Stimulated activated CD4-positive, alpha-beta T cell treated with anti-CD3 and anti-CD28 coated beads, Interleukin-2, amount 100 ng/mL, for 48 hours (primary cell): ENCODE data around the gene LIN7C.
A peak's percentile ranks its signal among the peaks of the same experiment; 100 is the strongest.
"Not testable (repeated sequence)": the region's sequence is repeated elsewhere in the genome, so short reads cannot be mapped to it uniquely, and the experiment has no call there.

Experiments
- DNase-seq, 2 donors: peaks; one replicate each; pipeline ENCODE4 v3.0.0-alpha.2; 2020

The LIN7C gene, protein sequence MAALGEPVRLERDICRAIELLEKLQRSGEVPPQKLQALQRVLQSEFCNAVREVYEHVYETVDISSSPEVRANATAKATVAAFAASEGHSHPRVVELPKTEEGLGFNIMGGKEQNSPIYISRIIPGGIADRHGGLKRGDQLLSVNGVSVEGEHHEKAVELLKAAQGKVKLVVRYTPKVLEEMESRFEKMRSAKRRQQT

DNA sequence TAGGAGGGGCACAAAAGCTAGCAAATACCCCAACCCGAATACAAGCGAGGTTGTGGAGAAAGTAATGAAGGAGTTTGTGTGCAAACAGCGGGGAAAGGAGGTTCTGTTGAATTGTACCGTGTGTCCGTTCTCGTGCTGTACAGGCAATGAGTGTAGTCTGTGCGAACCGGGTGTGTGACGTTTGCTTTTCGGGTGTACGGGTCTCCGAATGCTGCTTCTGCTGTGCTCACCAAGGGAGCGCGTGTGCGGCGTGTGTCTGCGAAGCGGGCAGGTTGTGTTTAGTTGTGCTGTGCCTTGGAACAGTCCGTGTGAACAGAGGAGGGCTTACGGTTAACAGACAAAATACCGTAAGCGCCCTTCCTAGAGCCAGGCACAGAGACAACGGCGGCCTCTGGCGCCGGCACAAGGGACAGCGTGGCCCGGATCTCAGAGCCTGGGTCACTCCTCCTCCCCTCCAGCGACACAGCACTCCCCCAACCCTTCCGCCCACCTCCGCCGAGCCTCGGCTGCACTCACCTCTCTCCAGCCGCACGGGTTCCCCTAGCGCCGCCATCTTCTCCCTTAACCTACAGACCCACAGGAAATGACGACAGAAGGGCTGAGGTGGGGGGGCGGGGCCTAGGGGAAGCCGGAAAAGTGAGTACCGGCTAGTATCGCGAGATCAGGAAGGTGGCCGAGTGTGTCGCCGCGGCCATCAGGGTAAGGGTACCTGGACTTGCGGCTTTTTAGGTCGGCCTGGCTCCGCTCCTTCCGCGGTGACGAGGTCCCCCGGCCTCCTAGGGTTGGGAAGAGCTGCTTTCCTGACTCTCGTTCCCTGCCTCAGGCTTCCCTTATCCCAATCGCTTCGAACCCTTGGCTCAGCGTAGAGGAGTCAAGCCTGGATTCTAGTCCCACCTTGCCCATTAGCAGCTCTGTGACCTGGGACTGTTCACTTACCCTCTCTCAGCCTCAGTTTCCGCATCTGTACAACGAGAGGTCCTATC is at the start of gene LIN7C:
Gene LIN7C (minus strand): TSS at position 570 of the 983 bp plus-strand sequence. CDS start 17 bp downstream, at position 553.
- DNase-seq: peak; percentile 85 to 92

DNA sequence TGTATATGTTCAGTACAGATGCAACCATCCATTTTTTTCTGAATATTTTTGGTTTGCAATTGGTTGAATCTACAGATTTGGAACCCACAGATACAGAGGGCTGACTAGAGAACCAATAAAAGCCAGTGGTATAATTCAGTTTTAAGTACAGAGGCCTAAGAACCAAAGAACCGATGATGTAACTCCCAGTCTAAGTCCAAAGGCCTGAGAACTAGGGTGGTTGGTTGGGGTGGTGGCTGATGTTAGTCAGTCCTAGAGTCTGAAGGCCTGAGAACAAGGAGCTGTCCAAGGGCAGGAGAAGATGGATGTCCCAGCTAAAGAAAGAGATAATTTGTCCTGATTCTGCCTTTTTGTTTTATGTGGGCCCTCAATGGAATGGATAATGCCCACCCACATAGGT is 48.7 kb upstream of the LIN7C start:
- DNase-seq: no peak

DNA sequence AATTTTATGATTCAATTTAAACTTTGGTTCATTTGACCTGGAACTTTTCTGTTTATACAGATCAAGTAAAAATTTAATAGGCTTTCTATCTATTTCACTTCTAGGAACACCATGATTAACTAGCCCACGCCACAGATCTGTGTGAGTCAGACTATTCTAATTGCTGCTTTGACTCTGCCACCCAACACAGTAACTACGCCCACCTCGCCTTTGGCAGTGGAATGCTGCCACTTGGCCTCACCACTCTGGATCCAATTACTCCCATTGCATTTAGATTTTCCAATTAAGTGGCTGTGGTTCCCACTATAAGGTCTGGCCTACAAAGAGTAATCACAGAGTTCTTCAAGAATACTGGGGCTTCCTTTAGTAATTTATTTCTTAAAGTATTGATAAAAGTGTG is 46.6 kb upstream of the LIN7C start:
- no peak for DNase-seq

DNA sequence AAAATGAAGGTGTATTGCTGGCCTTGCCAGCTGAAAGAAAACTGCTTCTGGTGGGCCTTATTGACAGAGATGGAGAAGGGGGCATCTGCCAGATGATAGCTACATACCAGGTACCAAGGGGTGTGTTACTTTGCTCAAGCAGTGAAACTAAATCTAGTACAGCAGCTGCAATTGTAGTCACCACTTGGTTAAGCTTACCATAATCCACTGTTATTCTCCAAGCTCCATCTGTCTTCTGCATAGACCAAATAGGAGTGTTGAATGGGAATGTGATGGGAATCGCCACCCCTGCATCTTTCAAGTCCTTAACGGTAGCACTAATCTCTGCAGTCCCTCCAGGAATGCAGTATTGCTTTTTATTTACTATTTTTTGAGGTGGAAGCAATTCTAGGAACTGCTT is 45.8 kb upstream of the LIN7C start:
- no peak for DNase-seq

DNA sequence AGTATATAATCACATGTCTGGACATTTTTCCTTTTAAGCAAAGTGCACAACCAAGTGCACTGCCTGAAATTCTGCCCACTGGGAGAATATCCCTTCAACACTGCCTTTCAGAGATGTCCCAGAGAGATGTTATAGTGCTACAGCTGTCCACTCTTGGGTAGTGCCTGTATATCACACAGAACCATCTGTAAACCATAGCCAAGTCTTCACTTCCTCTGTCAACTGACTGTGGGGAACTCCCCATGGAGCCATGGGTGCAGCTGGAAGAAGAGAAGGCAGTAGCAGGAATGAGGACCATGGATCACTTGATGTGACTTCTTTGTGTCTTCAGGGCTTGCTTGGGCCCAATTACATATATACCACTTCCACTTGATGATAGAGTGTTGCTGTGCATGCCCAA is 44.6 kb upstream of the LIN7C start:
- no peak for DNase-seq

DNA sequence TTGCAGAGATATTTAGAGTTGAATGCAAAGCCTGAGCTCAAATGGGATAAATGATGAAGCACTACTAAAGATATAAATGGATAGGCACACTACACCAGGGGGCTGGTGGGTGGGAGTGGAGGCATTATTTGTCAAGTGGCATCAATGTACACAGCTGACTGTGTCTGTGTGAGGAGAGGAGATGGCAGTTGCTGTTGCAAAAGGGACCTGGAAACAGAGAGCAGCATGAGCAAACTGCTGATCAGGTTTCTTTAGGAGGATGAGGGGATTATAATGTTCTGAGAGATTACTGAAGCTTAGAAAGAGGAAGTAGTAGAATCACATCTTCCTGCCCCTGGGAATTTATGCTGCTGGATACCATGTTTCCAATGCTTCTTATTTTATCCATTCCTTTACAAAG is 39.4 kb upstream of the LIN7C start:
- DNase-seq: no peak

DNA sequence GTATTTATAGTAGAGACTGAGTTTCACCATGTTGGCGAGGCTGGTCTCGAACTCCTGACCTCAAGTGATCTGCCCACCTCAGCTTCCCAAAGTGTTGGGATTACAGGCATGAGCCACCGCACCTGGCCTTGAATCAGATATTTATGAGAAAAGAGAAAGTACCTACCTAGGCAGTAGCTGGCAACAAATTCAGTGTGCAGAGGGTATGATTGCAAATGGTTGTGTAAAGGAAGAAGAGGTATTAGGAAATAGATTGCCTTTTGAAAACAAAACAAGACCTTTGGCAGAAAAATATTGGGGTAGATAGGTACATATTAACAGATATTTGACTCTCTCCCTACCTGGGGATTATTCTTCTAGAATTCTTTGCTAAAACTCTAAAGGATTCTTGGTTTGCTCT is 38.5 kb upstream of the LIN7C start:
- DNase-seq: no peak

DNA sequence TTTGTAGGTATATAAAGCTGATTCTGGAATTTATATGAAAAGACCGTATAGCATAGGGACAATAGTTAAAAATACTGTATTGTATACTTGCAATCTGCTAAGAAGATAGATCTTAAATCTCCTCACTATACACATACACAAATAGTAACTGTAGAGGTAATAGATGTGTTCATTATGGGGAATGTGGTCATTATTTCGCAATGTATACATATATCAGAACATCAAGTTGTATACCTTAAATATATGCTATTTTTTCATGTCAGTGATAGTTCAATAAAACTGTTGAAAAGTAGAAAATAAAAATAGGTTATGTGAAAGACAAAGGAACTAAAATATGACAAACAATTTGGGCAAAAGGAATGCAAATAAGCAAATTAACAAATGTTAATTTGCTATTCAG is 35.2 kb upstream of the LIN7C start:
- DNase-seq: no peak

DNA sequence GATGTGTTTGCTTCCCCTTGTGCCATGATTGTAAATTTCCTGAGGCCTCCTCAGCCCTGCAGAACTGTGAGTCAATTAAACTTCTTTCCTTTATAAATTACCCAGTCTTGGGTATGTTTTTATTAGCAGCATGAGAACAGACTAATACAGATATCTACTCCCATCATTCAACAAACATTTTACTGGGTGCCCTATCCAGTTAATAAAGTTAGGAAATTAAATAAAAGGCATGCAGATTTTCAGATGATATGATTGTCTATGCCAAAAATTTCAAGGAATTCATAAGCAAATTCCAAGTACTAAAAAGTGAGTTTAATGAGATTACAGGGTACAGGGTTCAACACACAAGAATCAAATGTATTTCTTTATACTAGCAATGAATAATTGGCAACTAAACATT is 33.5 kb upstream of the LIN7C start:
- no peak for DNase-seq

DNA sequence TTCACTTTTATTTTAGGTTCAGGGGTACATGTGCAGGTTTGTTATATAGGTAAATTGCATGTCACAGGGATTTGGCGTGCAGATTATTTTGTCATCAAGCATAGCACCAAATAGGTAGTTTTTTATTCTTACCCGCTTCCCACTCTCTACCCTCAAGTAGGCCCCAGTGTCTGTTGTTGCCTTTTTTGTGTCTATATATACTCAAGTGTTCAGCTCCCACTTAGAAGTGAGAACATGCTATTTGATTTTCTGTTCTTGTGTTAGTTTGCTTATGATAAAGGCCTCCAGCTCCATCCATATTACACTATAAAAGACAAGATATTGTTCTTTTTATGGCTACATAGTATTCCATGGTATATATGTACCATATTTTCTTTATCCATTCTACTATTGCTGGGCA is 28.5 kb upstream of the LIN7C start:
- DNase-seq: no peak

DNA sequence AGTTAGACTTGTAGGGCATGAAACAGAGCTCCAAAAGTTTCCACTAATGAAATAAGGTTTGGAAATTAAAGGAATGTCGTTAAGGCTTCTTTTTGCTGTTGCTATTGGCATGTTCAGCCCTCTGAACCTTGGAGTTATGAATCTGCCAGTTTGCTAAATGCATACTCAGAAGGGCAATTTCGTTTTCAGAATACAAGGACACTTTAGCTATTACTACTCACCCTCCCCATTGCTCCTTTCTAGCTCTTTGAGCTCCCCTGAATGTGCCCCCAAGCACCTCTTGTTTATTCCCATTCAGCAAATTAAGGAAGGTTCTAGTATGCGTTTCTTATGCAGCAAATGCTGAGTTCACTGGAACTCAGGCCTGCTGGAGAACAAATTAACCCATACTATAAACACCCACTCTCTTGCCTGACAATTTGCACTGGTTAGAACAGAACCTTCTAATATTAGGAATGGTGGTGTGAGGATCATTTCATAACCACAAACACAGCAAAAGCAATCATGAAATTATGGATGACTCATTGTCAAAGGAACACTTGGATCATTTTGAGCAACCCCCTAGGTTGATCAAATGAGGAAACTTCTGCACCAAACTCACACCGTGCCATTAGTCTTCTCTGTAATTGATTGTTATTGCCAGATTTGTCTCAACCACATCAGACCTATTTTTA is 26.2 kb upstream of the LIN7C start:
- DNase-seq: no peak

DNA sequence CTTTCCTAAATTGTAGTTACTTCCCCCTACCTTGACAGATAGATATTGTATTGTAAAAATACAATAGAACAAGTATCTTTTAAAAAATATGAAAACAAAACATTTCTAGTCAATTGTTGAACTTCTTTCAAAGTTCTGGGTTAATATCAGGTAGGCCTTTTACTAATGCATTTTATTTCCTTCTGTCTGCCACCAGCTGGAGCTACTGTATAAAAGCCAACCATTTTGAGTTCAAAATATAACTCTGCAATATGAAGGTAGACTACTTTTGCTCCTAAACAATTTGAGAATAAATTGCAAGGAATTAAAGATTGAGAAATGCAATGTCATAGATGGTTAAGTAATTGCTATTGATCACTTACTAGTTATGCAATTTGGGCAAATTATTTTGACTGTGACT is 22.1 kb upstream of the LIN7C start:
- no peak for DNase-seq

DNA sequence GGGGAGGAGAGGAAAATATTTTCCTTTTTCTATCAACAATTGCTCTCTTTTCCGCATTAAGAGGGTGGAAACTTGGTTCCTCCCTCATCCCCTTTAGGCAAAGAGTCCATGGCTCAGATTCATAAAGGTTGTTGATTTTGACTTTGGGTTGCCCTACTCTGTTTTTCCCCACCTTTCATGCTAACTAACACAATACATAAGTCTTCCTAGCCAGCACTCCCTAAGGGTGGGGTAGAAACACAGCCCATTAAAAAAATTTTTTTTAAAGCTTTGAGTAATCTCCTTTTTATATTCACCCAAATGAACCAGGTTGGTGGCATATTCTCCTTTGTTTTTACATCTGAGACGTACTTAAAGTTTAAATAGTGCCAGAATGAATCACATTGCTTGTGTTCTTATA is 20.0 kb upstream of the LIN7C start:
- no peak for DNase-seq

DNA sequence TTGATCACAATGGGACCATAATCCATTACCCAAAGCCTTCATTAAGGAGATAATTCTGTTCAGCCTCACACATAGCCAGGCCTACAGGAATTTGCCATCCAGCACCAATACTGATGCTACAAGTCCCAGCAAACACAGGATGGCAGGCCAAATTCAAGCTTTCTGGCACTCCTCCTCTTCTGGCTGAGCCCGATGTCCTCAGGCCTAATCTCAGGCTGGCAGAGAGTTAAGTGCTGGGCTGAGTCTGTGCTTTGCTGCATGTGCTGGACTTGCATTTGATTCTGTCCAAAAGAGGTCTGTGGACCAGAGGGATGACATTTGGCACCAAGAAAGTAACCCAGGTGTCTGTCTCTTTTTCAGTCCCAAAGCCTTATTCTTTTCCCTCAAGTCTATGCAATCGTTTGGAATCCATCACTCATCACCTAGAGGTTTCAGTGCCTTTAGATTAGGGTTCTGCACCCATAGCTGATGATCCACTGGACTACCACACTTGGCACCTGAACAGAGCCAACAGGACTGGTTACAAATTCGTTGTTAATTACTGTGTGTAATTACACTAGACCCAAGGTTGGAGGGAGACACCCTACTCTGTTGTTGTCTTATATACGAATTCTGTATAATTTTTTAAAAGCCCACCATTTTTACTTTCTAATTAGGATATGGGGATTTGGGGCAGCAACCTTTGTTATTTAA is 19.4 kb upstream of the LIN7C start:
- no peak for DNase-seq

DNA sequence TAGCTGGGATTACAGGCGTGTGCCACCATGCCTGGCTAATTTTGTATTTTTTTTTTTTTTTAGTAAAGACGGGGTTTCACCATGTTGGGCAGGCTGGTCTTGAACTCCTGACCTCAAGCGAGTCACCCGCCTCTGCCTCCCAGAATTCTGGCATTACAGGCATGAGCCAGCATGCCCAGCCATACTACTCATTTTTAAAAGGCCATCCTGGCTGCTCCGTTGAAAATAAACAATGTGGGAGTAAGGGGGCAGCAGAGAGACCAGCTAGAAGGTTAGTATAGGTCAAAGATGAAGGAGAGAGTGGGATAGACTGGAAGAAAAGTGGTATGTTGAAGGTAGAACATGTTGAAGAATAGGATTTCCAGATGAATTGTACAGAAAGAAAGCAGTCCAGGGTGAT is 17.6 kb upstream of the LIN7C start:
- DNase-seq: no peak

DNA sequence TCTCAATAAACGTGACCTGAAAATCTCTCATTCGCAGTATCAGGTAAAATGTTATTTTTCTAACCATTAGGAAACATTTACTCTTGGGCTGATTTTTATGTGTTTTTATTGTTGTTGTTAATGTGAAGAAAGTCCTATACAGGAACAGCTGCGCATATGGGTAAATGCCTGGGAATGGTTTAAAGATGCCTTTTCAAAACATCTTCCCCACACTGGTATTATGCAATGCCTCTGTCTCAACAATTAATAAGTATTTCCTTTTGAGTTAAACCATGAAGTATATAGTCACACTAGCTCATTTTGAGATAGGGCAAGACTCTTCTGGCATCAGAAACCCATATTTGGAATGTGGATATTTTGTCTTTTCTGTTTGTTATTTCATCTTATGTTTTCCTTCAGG is 13.7 kb upstream of the LIN7C start:
- DNase-seq: no peak

DNA sequence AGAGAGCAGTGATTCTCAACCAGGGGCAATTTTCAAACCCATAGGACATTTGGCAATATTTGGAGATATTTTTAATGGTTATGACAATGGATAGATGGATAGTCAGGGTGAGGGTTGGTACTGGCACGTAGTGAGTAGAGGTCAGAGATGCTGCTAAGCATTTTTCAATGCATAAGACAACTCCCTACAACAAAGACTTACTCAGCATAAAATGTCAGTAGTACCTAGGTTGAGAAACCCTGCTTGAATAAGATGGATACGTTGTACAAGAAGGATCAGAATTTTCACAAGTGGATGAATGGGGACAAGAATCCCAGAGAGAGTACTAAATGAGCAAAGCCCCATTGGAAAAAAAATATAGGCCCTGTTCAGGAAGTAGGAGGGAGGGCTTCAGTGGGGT is 11.9 kb upstream of the LIN7C start:
- no peak for DNase-seq

DNA sequence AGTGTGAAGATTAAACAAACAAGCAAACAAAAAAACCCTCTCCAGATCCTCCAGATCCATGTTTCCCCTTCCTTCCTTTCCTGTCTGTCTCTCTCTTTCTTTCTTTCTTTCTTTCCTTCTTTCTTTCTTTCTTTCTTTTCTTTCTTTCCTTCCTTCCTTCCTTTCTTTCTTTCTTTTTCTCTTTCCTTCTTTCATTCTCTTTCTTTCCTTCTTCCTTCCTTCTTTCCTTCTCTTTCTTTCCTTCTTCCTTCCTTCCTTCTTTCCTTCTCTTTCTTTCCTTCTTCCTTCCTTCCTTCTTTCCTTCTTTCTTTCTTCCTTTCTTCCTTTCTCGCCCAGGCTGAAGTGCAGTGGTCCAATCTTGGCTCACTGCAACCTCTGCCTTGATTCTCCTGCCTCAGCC is 10.9 kb upstream of the LIN7C start:
- not testable (repeated sequence) for DNase-seq

DNA sequence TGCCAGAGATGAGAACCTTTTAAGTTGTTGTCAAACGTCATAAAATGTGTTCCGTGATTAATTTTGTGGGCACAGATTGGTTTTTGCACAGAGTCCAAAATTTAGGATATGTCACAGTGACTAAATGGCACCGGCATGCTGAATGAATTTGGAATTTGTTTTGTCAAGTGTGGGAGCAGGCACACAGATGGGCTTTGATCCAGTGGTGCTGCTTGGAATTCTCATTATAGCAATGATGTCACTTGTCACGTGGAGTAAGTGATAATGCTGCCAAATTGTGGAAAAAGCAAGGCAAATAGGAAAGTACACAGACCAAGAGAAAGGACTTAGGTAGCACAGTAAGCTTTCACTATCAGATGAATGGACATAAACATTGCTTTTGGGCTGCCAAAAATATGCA is 8.0 kb upstream of the LIN7C start:
- DNase-seq: no peak

DNA sequence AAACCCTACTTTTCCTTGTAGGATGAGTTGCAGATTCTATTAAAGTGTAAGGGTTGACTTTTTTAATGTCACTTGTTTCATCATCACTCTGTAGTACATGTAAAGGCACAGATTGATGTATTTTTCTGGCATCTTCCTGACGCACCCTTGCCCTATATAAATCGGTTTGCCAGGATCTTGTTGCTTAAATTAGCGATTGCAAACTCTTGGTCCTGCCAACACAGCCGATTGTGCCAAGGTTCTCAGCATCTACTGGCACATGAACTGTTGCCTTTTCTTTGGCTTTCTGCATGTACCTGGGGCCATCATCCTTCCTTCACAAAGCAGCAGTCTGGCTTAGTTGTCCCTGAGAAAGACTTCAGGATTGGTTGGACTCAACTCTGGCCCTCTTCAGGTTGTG is 7.5 kb upstream of the LIN7C start:
- DNase-seq: no peak

DNA sequence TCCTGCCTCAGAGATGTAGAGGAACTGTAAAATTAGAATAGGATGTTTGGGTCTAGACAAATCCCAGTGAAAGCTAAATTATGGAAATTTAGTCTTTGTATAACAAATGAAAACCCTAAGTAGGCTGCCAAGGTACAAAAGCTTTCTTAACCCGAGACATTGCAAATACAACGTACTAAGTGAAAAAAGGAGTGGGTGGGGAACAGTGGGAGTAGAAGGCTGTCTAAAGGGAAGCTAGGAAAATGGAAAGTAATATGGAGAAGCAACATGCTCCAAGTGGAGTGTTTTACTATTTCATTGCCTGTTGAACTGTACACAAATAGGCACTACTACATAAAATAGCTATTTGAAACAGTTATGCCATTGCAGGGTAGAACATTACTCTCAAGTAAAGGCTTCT is 6.8 kb upstream of the LIN7C start:
- no peak for DNase-seq

DNA sequence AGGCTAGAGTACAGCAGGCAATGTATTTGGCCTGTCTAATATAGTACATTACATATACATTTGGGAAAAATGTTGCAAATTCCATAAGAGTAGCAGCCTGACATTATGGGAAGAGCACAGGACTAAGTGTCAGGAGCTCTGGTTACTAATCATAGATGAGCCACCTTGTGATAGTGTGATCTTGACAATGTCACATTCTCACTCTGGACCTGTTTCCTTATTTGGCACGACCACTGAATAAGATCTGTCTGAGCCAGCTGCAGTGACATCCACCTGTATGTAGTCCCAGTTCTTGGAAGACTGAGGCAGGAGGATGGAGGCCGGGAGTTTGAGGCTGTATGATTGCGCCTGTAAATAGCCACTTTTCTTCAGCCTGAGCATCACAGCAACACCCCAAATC is 5.7 kb upstream of the LIN7C start:
- no peak for DNase-seq

DNA sequence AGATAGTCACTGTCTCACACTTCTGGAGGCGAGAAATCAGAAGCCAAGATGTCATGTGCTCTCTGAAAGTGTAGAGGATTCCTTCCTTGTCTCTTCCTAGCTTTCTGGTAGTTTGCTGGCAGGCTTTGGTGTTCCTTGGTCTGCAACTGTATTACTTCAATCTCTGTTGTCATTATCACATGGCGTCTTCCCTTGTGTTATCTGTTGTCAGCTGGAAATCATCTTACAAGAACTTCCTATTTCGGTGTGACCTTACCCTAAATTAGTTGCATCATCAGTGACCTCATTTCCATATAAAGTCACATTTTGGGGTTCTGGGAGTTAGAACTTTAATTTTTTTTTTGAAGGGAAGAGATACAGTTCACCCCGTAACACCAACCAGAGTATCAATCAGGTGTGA is 3.3 kb upstream of the LIN7C start:
- no peak for DNase-seq
